Stimulated activated CD8-positive, alpha-beta memory T cell treated with anti-CD3 and anti-CD28 coated beads, Interleukin-2, amount 100 ng/mL, for 1 hour (primary cell): ENCODE measurements around the gene HOXA11.

Experiments used
- DNase-seq, 2 donors: peaks; one replicate each; pipeline ENCODE4 v3.0.0-alpha.2; 2020; ENCODE audit warnings: low read depth in 2 of 2

The HOXA11 gene

DNA sequence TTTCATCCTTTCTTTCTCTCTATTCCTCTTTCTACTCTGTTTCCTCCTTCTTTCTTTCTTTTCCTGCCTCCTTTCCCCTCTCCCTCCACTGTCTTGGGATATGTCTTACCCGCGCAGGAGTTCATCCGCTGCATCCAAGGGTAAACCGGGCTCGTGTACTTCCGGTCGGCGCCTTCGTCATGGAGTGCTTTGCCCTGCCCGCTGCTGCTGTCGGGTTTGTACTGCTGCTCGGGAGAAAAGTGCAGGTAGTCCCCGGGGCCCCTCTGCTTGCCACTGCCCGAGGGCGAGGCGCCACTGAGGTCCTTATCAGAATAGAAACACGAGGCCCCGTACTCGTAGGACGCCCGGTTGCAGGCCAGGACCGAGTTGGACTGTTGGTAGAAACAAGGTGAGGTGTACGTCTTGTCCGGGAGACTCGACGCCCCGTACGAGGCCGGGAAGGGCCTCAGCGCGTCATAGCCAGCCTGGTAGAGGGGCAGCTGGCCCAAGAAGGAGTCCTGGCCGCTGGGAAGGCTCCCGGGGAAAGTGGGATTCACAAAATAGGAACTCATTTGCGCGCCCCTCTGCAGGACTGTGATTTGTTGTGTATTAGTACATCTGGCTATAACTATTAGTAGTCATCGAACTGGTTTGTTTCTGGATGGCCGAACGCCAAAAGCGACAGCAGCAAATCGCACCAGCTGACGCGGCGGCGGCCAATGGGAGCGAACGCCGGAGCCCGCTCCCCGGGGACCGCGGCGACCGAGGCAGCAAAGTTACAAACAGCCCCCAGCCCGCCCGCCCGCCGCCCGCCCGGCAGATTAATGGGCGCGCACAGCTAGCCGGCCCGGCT, 37.6 kb downstream of the HOXA11 start, which contains the start of gene HOXA6:
TSS of gene HOXA6 (minus strand) at position 576 of the 832 bp plus-strand sequence. CDS start at position 551, 25 bp downstream.
- DNase-seq, result no peak

DNA sequence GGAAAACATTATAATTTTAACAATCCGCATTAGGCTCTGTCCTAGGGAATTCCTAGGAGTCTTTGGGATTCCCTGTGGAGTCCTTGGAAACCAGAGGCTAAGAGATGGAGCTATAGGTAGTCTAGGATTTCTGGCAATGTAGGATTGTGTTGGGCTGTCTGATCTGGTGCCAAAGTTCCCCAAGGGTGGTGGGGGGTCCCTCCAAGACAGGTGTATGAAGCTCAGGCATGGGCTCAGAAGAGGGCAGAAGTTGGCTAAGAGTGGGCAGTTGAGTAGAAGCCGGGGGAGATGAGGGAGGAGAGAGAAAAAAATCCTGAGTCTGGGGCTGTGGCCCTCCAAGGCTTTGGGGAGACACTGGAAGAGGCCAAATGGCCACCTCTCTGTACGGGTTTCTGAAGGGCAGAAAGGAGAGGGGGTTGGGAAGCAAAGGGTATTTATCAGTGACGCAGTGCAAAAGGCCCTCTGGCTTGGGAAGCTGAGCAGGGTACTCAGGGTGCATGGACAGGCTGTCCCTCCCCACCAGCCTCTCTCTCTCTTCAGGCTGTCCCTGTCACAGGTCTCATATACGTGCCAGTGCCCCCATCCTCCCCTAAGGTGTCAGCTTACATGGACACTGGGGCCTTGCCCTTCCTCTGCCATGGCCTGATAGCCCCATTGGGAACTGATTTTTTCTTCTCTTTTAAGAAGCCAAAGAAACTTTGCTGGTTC, 38.4 kb downstream of the HOXA11 start:
- DNase-seq, result no peak

DNA sequence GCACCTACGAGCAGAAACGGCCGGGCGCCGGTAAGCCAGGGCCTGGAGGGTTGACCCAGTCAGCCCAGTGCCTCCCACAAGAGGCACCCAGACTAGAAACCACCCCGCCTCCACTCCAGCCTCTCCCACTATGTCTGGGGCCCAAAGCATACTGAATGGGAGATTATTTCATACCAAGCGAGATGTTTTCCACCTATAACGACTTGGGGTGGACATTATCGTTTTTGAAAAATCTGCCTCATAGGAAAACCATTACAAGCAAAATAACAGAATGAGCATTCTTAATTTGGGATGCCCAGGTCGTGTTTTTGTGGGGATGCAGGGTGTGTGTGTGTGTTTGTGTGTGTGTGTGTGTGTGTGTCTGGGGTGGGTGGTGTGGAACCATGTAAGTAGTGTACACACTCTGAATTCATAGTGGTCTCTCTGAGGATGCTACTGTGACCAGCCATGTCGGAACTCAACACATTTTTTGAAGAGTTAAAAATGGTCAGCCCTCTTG, 39.1 kb downstream of the HOXA11 start:
- DNase-seq, result no peak

DNA sequence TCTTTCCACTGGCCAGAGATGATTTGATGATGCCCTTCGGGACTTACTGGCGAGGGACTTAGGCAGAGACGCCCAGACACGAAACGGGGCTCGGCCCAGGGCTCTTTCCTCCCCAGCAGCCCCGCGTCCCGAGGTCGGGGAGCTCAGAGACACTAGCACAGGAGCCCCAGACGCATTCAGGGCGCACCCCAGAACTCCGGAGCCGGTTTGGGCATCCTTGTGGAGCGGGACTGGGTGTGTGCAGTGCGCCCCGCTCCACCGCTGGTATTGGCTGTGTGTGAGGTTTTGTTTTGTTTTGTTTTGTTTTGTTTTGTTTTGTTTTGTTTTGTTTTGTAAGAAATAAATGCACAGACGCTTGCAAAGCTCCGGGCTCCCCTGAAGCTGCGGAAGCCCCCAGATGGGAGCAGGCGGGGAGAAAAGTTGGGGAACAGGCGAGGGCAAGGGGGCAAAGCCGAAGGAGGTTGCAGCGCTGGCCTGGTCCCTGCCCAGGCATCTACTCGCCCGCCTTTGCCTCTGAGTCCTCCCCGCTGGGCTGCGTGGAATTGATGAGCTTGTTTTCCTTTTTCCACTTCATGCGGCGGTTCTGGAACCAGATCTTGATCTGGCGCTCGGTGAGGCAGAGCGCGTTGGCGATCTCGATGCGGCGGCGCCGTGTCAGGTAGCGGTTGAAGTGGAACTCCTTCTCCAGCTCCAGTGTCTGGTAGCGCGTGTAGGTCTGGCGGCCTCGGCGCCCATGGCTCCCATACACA, 39.7 kb downstream of the HOXA11 start:
- no peak for DNase-seq

DNA sequence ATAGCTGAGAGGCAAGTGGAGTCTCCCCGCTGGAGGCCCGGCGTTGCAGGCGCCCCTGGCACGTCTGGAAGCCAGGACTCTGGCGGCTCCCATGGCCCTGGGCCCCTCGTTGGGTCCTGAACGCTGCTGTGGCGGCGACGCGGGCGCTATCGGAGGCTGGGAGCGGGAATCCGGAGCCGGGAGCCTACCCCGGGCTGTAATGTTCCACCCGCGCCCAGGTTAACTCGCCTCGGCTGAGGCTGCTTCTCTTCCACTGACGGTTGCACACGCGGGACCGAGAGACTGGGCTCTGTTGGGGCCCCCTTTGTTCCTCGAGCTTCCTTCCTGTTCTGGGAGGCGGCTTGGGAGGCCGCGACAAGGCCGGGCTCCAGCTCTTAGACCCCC, 40.3 kb downstream of the HOXA11 start:
- DNase-seq, result no peak

DNA sequence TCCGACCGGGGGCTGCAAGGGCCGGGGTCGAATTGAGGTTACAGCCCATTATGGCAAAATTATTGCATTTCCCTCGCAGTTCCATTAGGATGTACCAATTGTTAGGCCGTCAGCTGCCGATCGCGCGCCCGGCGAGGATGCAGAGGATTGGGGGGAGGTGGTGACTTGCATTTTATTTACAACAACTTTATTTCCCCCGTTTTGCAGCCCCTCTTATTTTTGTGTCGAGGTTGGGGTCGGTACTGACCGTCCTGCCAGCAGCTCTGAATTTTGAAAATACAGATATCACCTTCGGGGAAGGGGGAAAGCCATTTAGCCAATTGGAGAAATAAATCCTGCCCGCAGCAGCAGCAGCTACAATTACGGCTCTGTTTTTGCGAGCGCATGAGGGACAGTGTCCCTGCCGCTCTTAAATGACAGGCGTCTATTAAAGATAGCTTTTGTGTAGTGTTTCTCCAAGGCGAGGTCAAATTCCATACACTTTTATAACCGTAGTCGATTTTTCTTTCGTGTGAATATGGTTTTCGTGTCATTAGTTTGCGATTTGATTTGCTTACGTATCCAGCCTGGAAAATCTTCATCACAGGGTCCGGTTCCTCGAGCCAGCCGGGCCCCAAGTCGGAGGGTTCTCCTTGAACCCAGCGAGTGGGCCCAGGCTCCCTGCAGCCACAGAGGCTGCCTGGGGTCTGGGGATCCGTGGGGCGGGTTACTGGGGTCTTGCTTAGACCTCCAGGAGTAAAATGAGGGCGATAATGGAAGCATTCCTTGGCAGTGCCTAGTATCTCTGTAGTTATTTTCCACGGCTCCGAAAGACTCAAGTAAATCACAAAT, 40.9 kb downstream of the HOXA11 start:
- DNase-seq, result no peak

DNA sequence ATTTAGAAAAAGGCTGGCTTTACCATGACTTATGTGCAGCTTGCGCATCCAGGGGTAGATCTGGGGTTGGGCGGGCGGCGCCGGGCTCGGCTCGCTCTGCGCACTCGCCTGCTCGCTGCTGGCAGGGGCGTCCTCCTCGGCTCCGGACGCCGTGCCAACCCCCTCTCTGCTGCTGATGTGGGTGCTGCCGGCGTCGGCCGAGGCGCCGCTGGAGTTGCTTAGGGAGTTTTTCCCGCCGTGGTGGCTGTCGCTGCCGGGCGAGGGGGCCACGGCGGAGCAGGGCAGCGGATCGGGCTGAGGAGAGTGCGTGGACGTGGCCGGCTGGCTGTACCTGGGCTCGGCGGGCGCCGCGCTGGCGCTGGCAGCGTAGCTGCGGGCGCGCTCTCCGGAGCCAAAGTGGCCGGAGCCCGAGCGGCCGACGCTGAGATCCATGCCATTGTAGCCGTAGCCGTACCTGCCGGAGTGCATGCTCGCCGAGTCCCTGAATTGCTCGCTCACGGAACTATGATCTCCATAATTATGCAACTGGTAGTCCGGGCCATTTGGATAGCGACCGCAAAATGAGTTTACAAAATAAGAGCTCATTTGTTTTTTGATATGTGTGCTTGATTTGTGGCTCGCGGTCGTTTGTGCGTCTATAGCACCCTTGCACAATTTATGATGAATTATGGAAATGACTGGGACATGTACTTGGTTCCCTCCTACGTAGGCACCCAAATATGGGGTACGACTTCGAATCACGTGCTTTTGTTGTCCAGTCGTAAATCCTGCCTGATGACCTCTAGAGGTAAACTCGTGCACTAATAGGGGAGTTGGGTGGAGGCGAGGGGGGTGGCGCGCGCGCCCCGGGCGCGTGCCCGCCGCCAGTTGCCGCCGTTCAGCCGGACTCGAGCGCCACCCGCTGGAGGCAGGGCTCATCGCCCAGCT, 41.7 kb downstream of the HOXA11 start, which contains the start of gene HOXA5:
TSS of gene HOXA5 (minus strand) at position 659 of the 927 bp plus-strand sequence. CDS start at position 585, 74 bp downstream.
- DNase-seq, result no peak

DNA sequence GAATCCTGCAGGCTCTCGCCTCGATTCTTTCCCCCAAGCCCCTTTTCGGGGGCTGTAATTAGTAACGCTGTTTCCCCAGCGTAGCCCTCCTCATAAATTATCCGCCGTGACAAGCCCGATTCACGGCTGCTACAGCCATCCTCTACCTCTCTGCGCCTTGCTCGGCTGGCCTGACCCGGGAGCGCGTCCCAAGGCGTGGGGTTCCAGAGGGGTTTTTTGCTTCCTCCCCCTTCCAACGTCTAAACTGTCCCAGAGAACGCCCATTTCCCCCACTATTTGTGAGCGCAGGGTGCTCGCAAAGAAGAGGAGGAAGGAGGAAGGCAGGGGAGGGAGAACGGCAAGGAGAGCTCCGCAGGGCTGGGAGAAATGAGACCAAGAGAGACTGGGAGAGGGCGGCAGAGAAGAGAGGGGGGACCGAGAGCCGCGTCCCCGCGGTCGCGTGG, 42.4 kb downstream of the HOXA11 start:
- no peak for DNase-seq

DNA sequence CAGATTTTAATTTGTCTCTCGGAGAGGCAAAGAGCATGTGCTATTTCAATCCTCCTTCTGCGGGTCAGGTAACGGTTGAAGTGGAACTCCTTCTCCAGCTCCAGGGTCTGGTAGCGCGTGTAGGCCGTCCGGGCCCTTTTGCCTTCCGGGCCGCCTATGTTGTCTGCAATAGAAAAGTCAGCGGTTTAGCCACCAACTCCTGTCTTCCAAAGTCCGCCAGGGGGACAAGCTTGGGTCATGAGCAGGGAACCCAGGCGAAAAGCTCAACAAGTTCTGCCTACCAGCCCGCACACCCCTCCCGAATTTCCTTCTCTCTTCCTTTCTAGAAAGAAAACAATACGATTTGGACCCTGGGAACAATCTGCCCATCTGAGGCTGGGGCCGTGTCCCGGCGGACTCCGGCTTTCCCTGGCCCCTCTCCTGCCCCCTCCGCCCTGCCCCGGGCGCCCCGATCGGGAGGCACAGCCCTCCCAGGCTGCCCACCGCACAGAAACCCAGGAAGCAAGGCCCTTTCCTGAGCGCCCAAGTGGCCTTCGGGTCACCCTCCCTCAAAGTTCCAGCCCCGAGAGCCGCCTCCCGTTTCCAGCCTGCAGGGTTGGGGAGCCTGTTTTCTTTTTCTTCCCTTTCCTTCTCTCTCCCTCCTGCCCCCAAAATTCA, 43.0 kb downstream of the HOXA11 start:
- no peak for DNase-seq

DNA sequence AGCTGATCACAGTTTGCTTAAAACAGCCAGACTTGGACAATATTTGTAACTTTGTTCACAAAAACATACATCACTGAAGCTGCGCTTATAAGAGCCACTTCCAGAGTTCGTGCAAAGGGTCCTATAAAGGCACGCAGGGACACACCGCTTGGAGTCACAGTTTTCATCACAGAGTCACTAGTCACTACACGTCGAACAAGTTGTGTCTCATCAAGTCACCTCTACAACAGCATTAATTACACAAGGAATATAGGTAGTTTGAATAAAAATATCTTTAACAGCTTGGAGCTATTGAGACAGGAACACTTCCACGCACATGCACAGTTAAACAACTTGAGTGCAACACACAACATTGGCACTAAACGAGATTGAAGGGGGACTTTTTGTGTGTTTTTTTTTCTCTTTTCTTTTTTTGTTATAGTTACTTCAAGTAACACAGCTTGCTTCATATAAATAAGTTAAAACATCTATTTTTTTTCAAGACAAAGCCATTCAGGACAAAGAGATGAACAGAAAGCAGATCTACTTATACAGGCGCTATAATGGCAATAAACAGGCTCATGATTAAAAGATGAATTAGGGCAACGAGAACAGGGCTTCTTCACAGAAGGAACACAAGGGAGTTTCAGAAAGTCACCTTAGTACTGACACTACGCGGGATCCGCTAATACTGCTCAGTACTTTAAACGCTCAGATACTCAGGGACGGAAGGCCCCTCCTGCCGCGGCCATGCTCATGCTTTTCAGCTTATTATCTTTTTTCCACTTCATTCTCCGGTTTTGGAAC, 43.7 kb downstream of the HOXA11 start:
- DNase-seq, result no peak

DNA sequence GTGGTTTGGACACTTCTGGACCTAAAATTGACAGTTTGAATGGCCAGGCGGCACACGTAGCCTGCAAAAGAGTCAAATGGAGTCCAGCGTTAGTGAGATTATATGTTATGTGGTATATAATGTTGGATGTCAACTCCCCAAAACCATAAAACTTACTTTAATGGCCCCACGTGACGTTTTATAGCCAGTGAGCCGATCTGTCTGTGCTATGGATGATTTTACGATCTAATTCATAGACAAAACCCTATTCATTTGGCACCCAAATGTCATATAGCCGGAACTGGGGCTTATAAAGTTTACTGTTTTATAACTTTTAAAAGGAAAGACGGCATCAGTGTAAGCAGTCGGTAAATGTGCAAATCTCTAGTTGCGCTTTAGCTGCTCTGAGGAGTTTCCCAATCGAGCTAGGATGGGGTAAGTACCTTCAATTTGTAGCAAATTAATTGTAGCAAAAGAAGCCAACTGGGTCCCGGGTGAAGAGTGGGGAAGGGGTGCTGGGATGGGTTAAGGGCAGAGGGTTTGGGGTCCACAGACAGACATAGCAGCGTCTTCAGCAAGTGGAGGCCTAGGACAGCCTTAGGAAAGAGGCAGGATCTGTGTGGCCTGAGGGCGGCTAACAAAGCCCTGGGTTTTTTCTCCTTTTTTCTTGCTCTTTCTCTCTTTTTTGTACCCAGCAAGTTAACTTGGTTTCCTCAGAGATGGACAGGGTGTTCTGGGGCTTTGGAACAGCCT, 44.7 kb downstream of the HOXA11 start:
- DNase-seq, result no peak

DNA sequence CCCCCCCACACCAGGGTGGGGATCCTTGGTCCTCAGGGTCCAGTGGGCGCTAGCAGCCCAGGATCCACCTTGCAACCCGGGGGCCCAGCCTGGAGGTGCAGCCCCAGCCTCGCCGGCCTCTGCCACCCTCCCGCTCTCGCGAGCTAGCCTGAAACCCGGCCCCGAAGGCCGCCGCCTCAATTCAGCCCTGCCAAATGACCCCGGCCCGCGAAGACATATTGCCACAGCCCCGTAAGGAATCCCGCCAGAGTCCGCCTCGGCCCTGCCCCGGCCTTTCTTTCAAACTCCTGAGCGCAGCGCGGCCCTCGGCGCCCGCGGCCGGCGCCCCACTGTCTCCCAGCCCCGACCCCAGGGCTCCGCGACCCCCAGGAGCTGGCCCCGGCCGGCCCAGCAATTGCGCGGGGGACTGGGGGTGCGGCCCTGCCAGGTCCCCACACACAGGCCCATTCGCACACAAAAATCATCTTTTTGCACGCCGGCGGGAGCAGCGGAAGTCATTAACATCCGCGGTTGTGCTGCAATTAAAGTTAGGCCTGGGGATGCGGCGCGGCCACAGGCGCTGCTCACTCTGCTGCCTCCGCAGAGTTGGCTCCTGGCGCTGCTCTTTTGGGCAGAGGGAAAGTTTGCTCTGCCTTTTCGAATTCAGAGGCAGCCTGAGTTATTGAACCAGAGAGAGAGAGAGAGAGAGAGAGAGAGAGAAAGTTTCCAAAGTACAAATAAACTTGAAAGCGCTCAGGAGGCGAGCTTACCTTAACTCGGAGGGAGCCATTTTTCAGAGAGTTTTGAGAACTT, 45.5 kb downstream of the HOXA11 start:
- DNase-seq, result no peak

DNA sequence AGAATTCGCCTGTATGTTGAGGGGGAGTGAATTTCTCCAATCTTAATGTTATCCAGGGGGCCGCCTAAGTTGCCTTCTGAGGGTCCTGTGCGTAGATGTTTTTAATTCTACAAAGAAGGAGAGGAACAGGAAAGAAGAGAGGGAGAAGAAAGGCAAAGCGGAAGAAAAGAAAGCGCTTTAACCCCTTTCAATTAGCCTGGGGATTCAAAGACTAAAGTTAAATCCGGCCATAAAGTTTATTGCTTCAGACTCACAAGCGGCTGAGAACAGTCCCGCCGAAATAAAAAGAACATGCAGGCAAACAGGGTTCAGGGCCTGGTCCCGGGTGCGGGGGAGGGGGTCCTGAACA, 46.1 kb downstream of the HOXA11 start:
- no peak for DNase-seq

DNA sequence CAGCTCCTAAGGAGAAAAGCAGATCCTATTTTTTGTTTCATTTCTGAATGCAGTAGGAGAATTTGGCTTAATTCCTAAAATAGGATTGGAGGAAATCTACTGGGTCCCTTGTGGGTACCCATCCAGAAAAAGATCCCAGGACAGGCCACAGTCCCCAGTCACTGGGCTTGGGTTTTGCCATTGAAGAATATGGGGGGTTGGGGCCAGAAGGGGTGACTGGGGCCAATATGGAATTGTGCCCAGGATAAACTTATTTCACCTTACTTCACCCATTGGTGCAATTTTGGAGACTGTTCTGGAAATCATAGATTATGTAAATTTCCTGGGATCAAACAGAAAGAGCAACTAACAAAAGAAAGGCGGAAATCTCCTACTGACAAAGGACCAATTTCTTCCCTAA, 46.6 kb downstream of the HOXA11 start:
- DNase-seq, result no peak

DNA sequence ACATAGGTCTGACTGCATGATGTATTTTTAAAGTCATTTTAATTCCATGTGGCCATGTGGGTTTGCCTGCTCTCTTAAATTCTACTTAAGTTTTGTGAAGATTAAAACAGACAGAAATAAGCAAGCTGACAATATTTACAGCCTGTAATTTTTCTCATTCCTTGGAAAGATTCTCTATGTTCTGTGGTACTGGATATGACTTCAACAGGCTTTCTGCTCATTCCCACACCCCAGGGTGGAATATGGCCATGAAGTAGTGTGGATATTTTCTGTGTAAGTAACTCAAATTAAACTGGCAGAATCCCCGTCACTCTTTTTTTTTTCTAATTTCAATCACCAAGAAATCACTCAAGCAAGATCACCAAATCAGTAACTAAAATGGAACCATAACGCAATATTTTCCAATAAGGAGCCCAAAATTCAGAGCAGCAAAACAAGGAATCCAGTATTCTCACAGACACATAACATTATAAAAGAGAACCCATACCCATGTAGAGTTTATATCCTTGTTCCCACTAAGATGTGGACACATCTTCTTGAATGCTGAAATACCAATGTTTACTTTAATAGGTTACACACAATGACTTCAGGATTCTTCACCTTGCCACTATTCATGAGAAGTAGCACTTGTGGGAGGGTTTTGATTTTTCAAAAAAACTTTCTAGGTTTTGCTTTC, 47.3 kb downstream of the HOXA11 start:
- DNase-seq, result no peak

DNA sequence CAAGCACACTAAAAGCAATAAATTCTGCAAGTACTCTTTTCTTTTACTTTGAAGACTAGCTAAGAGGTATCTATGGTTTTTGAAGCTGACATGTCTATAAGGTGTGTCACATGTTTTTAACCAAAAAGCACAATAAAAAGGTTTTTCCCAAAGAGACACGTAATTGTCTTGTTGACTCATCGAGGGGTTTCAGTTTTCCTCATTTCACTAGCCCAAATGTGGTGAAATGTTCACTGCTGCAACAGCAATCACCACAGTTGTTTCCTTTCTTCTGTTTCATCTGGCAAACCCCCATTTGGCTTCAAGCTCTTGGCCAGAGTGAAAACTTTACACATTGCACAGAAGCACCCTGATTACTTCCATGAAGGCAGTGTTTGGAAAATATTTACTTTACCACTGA, 50.6 kb downstream of the HOXA11 start:
- no peak for DNase-seq
